KBM-7 (cell line): Measurements from ENCODE around the gene NTM.
A peak's percentile ranks its signal among the peaks of the same experiment; 100 is the strongest.

Experiments used
- DNase-seq: peaks from one replicate; pipeline ENCODE4 v3.0.0-alpha.2; 2015
- in situ Hi-C: fragments of 300-500 bp; cut with MboI; formaldehyde crosslinking; loops from 2 replicates; pipeline ENCODE4 v1.14.3; 2020; ENCODE audit warnings: low sequenced_read_pairs, low pct_unique_long_range_greater_than_20kb, mixed read lengths

NTM gene

DNA sequence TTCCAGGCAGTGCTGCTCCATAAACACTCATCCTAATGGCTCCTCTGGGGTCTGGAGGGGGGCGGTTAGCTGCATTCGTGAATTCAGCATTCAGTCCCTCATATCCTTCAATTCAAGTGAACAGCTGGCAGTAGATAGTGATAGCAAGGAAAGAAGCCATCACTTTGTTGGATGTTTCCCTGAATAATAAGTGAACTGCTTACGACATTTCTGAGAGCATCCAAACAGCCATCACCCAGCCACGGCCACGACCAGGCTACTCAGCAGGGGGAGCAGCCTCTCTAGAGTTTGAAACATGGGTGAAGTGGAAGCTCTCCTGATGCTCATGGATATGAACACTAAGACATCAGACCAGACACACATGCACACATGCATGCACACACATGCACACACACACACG is 163.6 kb downstream of the NTM start:
- no peak for DNase-seq
- in situ Hi-C loops: no loop called here

DNA sequence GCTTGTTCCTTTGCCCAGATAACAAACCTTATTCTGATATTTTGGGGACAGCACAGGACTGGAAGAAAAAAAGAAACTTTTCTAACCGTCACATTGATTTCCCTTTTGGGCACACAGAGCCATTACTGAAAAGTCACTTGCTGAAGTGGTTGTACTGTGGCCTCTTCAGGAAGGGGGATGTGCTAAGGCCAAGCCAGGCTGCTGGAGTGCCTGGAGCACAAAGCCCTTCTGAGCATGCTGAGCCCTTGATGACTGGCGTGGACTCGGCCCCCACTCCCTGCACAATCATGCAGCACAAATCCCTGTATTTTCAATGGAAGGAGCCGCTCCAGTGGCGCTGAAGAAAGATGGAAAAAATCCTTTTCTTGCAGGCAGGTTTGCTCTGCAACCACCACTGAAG is 164.2 kb downstream of the NTM start:
- no peak for DNase-seq
- in situ Hi-C loops: no loop called here

DNA sequence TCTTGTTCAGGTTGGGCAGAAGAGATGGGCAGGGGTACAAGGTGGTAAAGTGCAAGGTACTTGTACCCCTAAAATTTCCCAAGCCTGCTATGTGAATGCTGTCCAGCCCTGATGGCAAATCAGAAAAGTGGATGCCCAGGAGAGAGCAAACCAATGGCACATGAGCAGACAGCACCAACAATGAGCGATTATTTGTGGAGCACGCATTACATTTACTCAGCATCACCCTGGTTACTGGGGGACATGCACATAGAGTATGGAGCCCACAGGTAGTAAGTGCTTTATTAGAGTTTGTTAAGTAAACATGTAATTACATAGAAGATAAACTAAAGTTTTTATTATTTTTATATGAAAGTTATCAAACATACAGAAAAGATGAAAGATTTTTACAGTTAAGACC is 165.7 kb downstream of the NTM start:
- in situ Hi-C loops: no loop called here
- no peak for DNase-seq

DNA sequence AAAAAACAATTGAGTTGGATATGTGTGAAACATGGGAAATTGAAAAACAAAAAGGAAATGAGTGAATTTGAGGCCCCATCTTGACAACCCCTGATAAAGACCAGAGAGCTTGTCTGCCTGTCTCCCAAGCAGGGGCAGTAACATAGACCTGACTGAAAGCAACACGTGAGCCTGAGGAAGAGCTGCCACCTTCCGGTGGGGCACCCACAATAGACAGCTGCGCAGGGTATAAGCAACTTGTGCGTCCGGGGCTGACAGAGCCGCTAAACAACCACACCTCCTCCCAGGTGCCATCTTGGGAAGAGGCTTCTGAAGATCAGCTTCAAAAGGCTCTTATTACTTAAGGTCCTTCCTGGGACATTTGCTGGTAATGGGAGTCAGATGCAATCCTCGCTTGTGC is 166.8 kb downstream of the NTM start:
- no peak for DNase-seq
- in situ Hi-C loops: no loop called here

DNA sequence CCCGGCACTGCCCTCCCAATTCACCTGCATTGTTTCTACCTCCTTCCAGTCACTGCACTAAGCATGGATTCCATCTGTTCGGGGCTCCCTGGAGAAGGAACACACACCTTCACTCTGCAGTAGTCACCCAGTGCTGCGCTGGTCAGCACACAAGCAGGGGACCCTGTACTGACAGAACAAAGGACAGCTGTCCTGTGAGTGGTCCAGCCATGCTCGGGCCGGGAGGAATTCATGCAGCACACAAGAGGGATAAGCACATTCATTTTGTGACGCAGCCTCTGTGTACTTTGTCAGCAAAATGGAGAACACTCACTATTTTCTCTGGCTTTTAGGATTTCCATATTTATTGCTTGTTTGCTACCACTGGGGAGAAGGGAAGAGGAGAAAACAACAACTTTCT is 167.3 kb downstream of the NTM start:
- in situ Hi-C loops: no loop called here
- DNase-seq: no peak

DNA sequence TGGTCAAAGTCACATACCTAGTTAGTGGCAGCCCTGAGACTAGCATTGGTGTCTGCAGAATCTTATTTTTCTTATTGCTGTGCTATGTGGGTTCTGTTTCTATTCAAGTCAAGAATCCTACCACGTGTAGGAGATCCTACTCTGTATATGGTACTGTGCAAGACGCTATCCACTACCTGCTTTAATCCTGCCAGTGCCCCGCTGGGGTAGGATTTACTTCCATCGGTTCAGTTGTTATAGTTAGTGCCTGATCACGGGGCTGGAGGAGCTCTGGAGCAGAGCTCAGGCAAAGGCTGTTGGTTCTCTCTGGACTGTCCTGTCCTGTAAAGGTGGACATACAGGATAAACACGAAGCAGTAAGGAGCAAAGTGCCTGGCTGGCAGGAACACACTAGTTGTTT is 167.9 kb downstream of the NTM start:
- no peak for DNase-seq
- in situ Hi-C loops: no loop called here

DNA sequence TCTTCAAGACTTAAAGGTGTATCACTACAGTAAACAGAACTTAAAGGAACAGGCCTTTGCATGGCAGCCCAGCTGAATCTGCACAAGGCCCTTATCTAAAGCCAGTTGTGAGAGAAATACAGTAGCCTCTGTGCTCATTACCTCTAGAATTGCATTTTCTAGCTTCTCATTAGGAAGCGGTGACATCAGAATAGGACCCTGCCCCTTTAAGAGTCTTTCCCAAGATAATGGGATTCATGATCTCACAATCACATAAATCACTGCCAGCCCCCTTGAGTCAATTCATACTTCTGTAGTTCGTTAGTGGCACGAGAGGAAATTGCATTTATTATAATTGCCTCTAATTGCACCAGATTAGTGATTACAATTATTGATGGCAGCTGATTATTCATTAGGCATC is 170.3 kb downstream of the NTM start:
- DNase-seq: no peak
- in situ Hi-C loops: no loop called here

DNA sequence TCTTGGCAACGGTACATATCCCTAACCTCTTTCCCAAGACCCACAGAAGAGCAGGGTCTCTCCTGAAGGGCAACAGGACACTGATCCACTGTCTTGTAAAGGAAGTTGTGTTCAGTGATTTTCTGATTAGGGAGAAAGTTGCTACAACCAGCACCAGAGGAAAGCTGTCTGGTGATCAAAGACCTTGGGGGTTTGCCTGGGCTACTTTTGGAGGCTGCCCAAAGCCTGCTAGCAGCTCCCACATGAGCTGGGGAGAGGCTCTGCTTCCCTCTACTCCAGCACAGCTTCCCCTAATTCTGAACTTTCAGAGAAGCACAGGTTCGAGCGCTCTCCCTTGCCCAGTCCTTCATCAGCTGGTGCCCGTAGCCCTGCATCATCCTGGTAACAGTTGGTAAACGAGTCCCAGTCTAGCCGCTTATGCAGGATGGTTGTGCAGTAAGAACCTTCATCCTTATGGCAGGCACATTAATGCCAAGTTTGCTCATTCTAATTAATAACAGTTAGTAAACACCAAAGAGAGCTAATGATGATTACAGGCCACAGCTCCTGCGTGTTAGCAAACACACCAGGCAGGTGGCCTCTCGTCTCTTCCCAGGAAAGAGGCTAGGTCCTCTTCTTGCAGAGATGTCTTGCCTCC is 173.1 kb downstream of the NTM start:
- in situ Hi-C loops: no loop called here

DNA sequence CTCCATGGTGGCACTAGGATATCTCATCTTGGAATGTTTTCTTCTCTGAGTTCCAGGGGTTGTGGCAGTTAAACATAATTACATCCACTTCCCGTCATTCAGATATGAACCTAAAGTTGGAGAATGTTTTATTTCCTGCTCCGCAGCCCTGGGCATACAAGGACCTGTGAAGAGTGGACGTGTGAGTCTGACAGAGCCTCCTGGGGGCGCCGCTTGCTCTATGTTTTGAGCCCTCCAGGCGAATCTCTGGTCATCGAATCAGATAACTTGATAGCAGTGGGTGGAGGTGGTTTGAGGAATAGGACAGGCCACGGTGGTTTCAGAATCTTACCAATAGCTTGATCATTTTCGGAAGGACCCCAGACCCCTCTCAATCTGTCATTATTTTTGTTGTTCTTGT is 174.2 kb downstream of the NTM start:
- in situ Hi-C loops: no loop called here

More for the DNA sequence above, 173.1 kb downstream of the NTM start:
- no peak for DNase-seq

DNA sequence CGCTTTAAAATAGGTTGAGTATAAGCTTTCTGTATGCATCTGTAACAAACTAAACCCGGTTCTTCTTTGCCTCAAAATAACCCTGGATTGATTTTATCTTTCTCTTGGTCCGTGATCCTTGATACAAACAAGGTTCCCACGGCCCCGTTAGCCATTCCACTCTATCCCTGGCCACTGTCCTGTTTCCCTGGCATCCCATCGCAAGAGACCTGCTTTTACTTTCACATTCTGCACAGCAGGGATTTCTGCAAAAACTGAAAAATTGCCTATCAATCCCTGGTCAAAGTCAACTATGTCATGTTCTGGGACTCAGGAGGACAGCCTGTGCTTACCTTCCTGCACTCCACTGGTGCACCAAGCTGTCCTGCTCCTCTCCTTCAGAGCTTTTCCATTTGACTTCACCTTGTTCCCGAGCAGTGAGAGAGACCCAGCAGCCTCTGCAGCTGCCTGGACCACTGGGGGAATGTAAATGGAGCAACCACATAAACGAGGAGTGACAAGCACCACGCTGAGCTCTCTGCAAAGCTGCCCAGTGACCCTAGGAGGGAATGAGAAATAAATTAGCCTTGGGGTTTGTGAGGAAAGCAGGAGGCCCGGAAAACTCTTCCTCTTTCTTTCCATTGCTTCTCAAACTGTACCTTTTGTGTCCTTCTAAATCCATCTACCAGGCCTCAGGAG is 175.9 kb downstream of the NTM start:
- no peak for DNase-seq
- in situ Hi-C loops: no loop called here

More for the DNA sequence above, 174.2 kb downstream of the NTM start:
- DNase-seq: no peak

DNA sequence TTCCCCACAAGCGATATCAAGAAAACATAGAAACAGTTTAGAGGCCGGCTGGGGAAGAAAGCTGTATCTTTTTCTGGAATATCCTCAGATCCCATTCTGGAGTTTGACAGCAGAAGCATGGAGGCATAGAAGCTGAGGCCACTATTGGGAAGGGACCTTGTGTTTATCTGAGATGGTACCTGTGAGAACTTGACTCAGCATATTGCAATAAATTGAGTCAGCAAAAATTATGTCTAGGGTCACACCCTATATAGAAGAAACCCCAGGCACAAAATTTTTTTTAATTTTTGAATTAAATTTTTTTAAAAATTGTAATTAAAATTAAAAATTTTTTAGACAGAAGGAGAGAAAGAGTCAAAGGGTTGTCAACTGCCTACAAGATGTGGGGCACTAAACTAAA is 178.7 kb downstream of the NTM start:
- no peak for DNase-seq
- in situ Hi-C loops: no loop called here

DNA sequence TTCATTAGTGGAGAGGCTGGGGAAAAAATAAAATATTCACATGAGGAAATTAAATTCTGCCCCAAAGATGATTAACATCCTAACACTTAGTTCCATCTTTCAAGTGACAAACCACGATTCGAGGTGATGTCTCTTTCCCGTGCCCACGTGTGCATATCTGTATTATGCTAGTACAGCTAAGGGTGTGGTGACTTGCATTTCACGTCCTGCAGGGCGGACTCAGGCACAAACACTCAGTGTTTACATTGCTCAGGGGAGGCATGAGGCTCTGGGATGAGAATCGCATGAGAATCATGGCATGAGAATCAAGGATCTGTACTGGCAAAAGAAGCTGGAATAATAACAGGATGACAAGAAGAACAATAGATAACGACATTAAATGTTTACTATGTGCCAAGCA is 179.4 kb downstream of the NTM start:
- in situ Hi-C loops: no loop called here

DNA sequence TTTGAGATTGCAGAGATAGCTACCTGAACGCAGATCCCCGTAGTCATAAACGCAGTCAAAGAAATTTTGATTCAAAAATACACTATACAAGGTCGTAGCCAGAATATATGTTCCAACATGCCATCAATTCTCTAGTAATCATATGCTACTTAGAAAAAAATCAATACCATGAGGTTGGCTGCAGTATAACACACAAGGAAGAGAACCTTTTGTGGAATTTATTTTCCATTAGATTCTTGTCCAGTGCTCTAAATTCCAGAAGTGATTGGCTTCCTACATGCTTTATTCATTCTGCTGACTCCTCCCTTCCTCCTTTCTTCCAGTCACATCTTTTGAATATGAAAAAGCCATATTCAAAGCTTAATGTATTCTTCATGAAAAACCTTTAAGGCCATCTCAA is 189.9 kb downstream of the NTM start:
- no peak for DNase-seq
- in situ Hi-C loops: no loop called here

More for the DNA sequence above, 179.4 kb downstream of the NTM start:
- DNase-seq: no peak

DNA sequence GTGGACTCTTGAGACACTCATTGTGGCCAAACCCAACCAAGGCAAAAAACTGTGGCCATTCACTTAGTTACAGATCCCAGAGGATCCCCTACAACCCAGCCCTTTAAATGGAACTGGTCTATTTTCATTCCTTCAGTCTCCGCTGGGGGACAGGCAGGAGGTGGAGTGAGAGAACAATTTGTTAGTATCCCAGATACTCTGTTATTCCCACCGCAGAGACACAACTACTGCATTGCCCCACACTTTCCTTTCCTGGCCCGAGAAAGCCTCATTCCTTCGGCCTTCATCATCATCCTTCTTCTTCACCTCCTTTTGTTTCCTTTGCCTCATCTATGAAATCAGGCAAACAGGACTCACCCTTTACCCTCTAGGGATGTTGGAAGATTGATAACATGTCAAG is 191.1 kb downstream of the NTM start:
- no peak for DNase-seq
- in situ Hi-C loops: no loop called here

DNA sequence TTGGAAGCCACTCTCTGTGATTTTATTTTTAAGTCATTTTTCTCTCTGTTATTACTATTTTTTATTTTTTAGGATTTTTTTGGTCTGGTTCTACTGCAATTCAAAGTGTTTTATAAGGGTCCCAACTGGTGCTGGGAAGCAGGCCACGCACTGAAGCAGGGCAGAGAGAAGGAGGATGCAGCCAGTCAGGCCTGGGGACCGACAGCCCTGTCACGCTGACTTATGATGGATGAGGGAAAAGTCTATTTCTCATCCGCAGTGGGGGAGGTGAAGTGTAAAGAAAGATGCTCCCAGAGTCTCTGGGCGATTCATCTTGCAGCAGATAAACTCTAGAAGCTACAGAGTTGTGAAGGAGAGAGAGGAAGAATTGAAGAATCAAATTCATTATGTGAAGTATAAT is 191.6 kb downstream of the NTM start:
- no peak for DNase-seq
- in situ Hi-C loops: no loop called here

DNA sequence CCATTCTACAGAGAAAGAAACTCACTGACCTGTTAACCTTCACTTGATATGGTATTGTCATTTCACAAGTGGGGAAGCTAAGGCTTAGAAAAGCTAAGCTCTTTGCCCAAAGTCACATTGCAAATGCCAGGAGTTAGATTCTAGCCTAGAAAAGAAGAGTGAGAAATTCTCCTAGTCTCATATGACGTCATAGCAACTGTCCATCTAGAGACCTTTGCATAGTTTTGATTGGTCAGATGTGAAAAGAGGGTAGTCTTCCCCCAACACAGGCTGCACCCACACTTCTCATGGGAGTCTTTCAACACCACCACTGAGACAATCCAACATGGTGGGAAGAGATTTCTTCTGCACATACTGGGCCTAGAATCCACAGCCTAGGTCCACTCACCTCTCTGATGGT is 197.9 kb downstream of the NTM start:
- in situ Hi-C loops: no loop called here
- no peak for DNase-seq

DNA sequence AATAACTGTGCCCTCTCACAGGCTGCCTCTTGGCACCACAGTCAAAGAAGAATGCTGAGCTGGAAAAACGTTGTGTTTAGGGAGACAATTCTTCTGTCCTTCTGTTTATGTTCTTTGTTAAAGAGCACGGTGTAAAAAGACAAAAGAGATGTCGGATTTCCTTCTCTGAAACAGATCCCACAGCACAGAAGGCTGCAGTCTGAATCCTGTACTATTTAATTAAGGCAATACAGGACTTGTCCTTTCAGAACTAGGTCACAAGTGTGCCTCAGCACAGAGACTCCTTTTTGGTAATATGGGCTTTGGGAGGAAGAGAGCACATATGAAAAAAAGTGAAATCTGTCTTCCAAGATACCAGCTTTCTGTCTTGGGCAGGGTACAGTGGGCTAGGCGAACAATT is 201.2 kb downstream of the NTM start:
- no peak for DNase-seq
- in situ Hi-C loops: no loop called here

DNA sequence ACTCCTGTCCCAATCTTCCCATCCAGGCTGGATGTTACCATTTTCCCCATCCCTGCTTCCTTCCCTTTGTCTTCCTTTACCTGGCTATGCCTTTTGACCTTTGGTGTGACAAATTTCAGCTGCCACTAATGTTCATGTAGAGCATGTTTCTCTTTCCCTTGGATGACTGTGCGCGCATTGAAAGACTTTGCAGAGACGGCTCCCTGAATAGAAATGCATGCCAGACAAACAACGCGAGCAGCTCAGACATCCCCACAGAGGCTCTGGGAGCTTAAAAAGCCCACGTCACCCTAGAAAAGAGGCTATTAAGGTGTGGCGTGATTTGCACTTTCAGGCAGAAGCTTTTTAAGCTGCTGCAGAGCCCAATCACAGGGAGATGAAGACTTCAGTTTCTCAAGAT is 202.0 kb downstream of the NTM start:
- no peak for DNase-seq
- in situ Hi-C loops: no loop called here

DNA sequence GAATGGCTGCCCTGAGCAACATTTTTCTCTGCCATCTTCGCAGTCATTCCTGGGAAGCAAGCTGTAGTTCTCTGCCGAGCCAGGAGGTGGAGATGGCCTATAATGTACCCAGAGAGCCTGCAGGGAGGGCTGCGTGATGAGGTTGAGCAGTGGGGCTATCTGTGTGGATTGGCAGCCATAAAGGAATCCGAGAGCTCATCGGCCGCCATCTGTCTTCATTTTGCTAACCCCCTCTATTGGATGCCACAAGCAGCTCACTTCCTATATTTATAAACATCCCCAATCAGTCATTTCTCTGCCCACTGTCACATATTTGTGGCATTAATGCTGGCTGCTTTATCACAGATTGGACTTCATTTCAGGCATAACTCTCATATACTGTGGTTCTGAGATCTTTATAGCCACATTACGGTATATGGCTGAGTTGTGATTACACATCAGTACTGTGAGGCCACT is 209.5 kb downstream of the NTM start:
- DNase-seq: peak; percentile 10
- in situ Hi-C loops: no loop called here

DNA sequence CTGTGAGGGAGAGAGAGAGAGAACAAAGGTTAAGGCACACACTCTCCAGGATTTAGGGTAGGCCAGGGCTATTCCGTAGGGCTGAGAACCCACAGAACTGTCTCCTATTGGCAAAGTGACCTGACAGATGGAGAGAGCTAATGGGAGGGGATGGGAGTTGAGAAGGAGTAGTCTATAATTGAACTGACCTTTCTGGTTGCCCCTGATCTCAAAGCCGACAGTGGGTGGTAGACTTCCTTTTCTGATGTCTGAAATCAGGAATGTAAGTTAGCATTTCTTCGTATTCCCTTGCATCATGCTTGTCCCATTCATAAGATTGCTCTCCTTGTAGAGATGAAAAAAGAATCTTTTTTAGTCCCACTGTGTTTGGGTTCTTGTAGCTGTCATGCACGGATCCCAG is 210.1 kb downstream of the NTM start:
- in situ Hi-C loops: no loop called here
- DNase-seq: no peak

DNA sequence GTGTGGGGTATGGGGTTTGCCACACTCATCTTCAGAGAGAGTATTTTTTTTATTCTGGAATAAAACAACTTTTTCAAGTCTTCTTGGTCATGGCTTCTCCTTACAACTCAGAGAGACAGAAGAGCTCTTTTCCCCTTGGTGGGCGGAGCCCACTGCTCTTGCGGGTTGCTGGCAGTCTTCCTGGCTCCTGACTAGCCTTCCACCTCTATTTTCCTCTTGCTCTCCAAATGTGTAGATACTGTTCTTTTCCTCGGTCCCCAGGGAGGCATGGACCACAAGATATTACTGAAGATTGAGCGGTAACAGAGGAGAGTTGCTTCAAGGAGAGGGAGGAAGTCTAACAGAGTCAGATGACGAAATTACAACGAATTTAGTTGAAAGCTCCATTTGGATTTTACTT is 210.6 kb downstream of the NTM start:
- in situ Hi-C loops: no loop called here

More for the DNA sequence above, 210.6 kb downstream of the NTM start:
- DNase-seq: no peak
